Gastrocnemius medialis (tissue), 4 donors: ENCODE data around the gene STRN3. TPM values are rescaled to one million over a fixed set of nuclear protein-coding genes. Genes with fewer than 3 reads are reported as not detected.
"Not testable (repeated sequence)": the region's sequence is repeated elsewhere in the genome, so short reads cannot be mapped to it uniquely, and the experiment has no call there.

Experiments used
- ATAC-seq, 2 donors: fragments of 150-250 bp; one replicate each; pipeline ENCODE4 v1.9.1; 2016
- DNase-seq, 2 donors: peaks; one replicate each; pipeline ENCODE4 v3.0.0-alpha.2; 2019
- H3K27ac ChIP-seq, 4 donors: fragments of 200-600 bp; sonication (generic); 1 replicate in 1 of 4; 2 replicates in 3 of 4; pipeline ENCODE4 v1.5.1; 2016 to 2018; ENCODE audit warnings: mild to moderate bottlenecking in 2 of 4, moderate library complexity in 1 of 4
- H3K27me3 ChIP-seq, 3 donors: fragments of 200-600 bp; sonication (generic) in 2 of 3; 1 replicate in 1 of 3; 2 replicates in 2 of 3; pipeline versions ENCODE4 v1.5.1 to v1.6.0; 2016 to 2019; ENCODE audit warnings: mild to moderate bottlenecking in 1 of 3, moderate library complexity in 1 of 3
- H3K36me3 ChIP-seq, 2 donors: fragments of 200-600 bp; sonication (generic) in 1 of 2; one replicate each; pipeline ENCODE4 v1.5.1; 2017 to 2018
- H3K4me1 ChIP-seq, 2 donors: fragments of 200-600 bp; sonication (generic) in 1 of 2; one replicate each; pipeline ENCODE4 v1.5.1; 2016 to 2017; ENCODE audit warnings: mild to moderate bottlenecking in 2 of 2
- H3K4me3 ChIP-seq, 4 donors: fragments of 200-600 bp; sonication (generic) in 3 of 4; 1 replicate in 1 of 4; 2 replicates in 3 of 4; pipeline ENCODE4 v1.5.1; 2016 to 2019; ENCODE audit warnings: mild to moderate bottlenecking in 2 of 4
- H3K9me3 ChIP-seq, 3 donors: fragments of 200-600 bp; sonication (generic) in 2 of 3; 1 replicate in 1 of 3; 2 replicates in 2 of 3; pipeline ENCODE4 v1.5.1; 2016 to 2019
- POLR2A ChIP-seq, 2 donors: fragments of 450-650 bp; IDR thresholded peaks; one replicate each; pipeline ENCODE4 v1.6.1; 2017; ENCODE audit warnings: antibody characterized with exemption in 2 of 2, mild to moderate bottlenecking in 2 of 2, moderate library complexity in 2 of 2
- in situ Hi-C, 4 donors: fragments of 200-750 bp; cut with MboI; loops; one replicate each; pipeline versions ENCODE4 v1.15.0 to v1.8.0; 2017; ENCODE audit warnings: low sequenced_read_pairs in 4 of 4
- intact Hi-C: fragments of 100-400 bp; cut with DNase I; formaldehyde crosslinking; loops from one replicate; pipeline ENCODE4 v1.15.1; 2023; ENCODE audit warnings: low total_unique reads
- total RNA-seq, 4 donors: library from RNA; depleted of rRNA; stranded (reverse); fragments of >200 nt; gene quantifications; one replicate each; pipeline versions ENCODE4 v1.1.0 to v1.2.3, GENCODE V29; 2016
- TF ChIP-seq, protein P1 (sequence below), 5 experiments: fragments of 450-650 bp in 3 of 5; fragments of 200-600 bp in 2 of 5; sonication (generic) in 2 of 5; IDR thresholded peaks in 4 of 5; conservative IDR thresholded peaks in 1 of 5; 1 replicate in 4 of 5; 2 replicates in 1 of 5; pipeline ENCODE4 v1.5.1; 2016 to 2019; ENCODE audit warnings: antibody characterized with exemption in 5 of 5, mild to moderate bottlenecking in 3 of 5, moderate library complexity in 3 of 5

Gene STRN3
- total RNA-seq, 4 donors from 2014 or later = 57.7 to 98.7 (median 77.9) TPM

DNA sequence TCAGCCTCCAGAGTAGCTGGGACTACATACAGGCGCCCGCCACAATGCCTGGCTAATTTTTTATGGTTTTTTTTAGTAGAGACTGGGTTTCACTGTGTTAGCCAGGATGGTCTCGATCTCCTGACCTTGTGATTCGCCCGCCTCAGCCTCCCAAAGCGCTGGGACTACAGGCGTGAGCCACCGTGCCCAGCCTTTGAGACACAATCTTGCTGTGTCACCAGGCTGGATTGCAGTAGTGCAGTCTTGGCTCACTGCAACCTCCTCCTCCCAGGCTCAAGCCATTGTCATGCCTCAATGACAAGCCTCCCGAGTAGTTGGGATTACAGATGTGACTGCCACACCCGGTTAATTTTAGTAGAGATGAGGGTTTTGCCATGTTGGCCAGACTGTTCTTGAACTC is 21.3 kb upstream of the STRN3 start:
- Histone ChIP-seq H3K9me3 (no peaks in the 10 kb centered on the region), H3K36me3 (no peaks in the 10 kb centered on the region), H3K4me1 (no peaks in the 10 kb centered on the region), H3K27ac (peak overlapping the region in 1 of 4 donors; percentile 19), H3K27me3 (no peaks in the 10 kb centered on the region), H3K4me3 (no peak overlapping the region)
- in situ Hi-C loops (no loop called here), intact Hi-C loops (no loop called here)
- TF ChIP-seq, protein P1, sequence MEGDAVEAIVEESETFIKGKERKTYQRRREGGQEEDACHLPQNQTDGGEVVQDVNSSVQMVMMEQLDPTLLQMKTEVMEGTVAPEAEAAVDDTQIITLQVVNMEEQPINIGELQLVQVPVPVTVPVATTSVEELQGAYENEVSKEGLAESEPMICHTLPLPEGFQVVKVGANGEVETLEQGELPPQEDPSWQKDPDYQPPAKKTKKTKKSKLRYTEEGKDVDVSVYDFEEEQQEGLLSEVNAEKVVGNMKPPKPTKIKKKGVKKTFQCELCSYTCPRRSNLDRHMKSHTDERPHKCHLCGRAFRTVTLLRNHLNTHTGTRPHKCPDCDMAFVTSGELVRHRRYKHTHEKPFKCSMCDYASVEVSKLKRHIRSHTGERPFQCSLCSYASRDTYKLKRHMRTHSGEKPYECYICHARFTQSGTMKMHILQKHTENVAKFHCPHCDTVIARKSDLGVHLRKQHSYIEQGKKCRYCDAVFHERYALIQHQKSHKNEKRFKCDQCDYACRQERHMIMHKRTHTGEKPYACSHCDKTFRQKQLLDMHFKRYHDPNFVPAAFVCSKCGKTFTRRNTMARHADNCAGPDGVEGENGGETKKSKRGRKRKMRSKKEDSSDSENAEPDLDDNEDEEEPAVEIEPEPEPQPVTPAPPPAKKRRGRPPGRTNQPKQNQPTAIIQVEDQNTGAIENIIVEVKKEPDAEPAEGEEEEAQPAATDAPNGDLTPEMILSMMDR (IDR thresholded peaks at IDR 0.05 in 4 of 5, conservative IDR thresholded peaks at IDR 0.05 in 1 of 5) = no peak
- TF ChIP-seq POLR2A (IDR thresholded peaks at IDR 0.05) = no peak
- no peak for ATAC-seq
- DNase-seq = no peak

DNA sequence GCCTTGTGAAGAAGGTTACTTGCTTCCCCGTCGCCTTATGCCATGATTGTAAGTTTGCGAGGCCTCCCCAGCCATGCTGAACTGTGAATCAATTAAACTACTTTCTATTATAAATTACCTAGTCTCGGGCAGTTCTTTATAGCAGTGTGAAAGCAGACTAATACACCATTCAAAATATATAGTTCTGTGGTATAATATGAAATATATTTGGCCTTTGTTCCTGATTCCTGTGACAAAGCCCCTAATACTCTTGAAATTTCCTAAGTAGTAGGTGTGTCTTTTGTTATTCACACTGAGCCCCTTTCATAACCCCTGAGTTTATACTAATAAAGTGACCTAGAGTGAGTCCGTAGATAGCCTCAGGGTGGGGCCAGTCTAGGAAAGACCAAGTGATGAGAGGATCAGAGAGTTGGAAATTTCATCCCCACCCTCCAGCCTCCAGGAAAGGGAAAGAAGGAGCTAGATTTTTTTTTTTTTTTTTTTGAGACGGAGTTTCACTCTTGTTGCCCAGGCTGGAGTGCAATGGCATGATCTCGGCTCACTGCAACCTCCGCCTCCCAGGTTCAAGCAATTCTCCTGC is 19.4 kb upstream of the STRN3 start:
- ATAC-seq (no peak), DNase-seq (no peak)
- H3K27me3 ChIP-seq = no peaks in the 10 kb centered on the region
- no peak overlapping the region for H3K27ac ChIP-seq
- H3K9me3 ChIP-seq = no peaks in the 10 kb centered on the region
- intact Hi-C loops = no loop called here
- H3K4me1 ChIP-seq = no peaks in the 10 kb centered on the region
- H3K36me3 ChIP-seq = no peaks in the 10 kb centered on the region
- TF ChIP-seq POLR2A (IDR thresholded peaks at IDR 0.05) = no peak
- TF ChIP-seq, protein P1 (IDR thresholded peaks at IDR 0.05 in 4 of 5, conservative IDR thresholded peaks at IDR 0.05 in 1 of 5) = no peak
- no peak overlapping the region for H3K4me3 ChIP-seq
- in situ Hi-C loops = no loop called here

DNA sequence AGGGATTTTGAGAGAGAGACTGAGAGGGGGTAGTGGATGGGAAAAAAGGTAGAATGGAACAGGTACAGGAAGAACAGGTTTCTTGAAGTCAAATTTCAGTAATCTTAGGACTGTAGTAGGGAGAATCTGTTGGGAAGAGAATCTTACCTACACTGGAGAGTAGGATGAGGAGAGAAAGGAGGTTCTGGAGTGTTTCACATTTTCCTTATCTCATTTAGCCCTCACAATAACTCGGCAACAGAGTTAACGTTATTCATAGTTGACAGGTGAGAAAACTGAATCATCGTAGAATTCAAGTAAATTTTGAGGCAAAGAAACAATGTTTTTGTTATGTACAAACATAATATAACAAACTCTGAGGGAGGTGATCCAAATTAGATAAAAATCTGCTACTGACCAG is 17.2 kb upstream of the STRN3 start:
- no peak for ATAC-seq
- no peak for TF ChIP-seq POLR2A (IDR thresholded peaks at IDR 0.05)
- TF ChIP-seq, protein P1 (IDR thresholded peaks at IDR 0.05 in 4 of 5, conservative IDR thresholded peaks at IDR 0.05 in 1 of 5) = no peak
- Histone ChIP-seq H3K27me3 (no peaks in the 10 kb centered on the region), H3K4me1 (no peaks in the 10 kb centered on the region), H3K27ac (no peak overlapping the region), H3K9me3 (no peaks in the 10 kb centered on the region), H3K4me3 (no peak overlapping the region), H3K36me3 (no peaks in the 10 kb centered on the region)
- intact Hi-C loops (no loop called here), in situ Hi-C loops (no loop called here)
- no peak for DNase-seq

DNA sequence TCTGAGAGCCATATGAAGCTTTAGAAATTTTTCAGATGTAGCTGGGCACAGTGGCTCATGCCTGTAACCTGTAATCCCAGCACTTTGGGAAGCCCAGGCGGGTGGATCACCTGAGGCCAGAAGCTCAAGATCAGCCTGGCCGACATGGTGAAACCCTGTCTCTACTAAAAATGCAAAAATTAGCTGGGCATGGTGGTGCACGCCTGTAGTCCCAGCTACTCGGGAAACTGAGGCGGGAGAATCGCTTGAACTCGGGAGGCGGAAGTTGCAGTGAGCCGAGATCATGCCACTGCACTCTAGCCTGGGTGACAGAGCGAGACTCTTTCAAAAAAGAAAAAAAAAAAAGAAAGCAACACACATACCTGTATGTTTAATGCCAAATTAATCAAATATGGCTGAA is 16.7 kb upstream of the STRN3 start:
- H3K4me1 ChIP-seq, DNase-seq, ATAC-seq, intact Hi-C loops, H3K27ac ChIP-seq, H3K27me3 ChIP-seq, H3K36me3 ChIP-seq, H3K4me3 ChIP-seq, H3K9me3 ChIP-seq, in situ Hi-C loops: not testable (repeated sequence)

DNA sequence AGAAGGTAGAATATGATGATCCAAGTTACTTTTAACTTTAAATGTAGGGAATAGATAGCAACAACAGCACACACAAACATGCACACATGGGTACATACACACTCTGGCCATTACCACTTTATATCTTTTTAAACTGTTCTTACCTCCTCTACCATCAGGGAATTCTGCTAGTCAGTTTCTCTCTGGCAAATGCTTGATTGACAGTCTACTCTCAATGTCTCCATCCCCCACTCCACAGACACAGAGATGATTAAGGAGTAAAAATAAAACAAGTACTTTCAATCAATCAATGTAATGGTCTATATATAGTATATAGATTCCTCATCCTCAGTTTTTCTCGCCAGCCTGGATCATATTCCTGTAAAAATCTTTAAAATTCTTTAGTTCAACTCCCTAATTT is 16.1 kb upstream of the STRN3 start:
- in situ Hi-C loops (no loop called here), intact Hi-C loops (no loop called here)
- H3K4me1 ChIP-seq = peaks cover 0 to 5% of the 10 kb centered on the region in 2 donors
- no peaks in the 10 kb centered on the region for H3K9me3 ChIP-seq
- H3K36me3 ChIP-seq = no peaks in the 10 kb centered on the region
- H3K27ac ChIP-seq = no peak overlapping the region
- no peak overlapping the region for H3K4me3 ChIP-seq
- DNase-seq = no peak
- no peak for ATAC-seq
- TF ChIP-seq, protein P1 (IDR thresholded peaks at IDR 0.05 in 4 of 5, conservative IDR thresholded peaks at IDR 0.05 in 1 of 5) = no peak
- no peak for TF ChIP-seq POLR2A (IDR thresholded peaks at IDR 0.05)
- H3K27me3 ChIP-seq = no peaks in the 10 kb centered on the region
